Measurements from ENCODE around the gene GOLPH3L.
"Not testable (repeated sequence)": the region's sequence is repeated elsewhere in the genome, so short reads cannot be mapped to it uniquely, and the experiment has no call there.

- not testable (repeated sequence) for TF ChIP-seq CTCF, POLR2A, POLR2AphosphoS5 (IDR thresholded peaks at IDR 0.05)
Measured at GRCh38 chr1:150641126-150641815, 55.7 kb downstream of the GOLPH3L start.

Measured in gastroesophageal sphincter (tissue), 3 donors.